A549 treated with CpdA at 1 μM for 4 hours (cell line): ENCODE results near the gene UGT8. TPM values are rescaled to one million over a fixed set of nuclear protein-coding genes. Genes with fewer than 3 reads are reported as not detected.

Experiments
- total RNA-seq: library from RNA; stranded (reverse); fragments of 200-300 nt; extraction: Qiagen RNA extraction; gene quantifications from 5 replicates; pipeline ENCODE4 v1.2.3, GENCODE V29; 2022; ENCODE audit warnings: low read depth

The UGT8 gene, protein sequence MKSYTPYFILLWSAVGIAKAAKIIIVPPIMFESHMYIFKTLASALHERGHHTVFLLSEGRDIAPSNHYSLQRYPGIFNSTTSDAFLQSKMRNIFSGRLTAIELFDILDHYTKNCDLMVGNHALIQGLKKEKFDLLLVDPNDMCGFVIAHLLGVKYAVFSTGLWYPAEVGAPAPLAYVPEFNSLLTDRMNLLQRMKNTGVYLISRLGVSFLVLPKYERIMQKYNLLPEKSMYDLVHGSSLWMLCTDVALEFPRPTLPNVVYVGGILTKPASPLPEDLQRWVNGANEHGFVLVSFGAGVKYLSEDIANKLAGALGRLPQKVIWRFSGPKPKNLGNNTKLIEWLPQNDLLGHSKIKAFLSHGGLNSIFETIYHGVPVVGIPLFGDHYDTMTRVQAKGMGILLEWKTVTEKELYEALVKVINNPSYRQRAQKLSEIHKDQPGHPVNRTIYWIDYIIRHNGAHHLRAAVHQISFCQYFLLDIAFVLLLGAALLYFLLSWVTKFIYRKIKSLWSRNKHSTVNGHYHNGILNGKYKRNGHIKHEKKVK
- 0.07 to 0.15 TPM (median 0.13 TPM) in 5 replicates for total RNA-seq

DNA sequence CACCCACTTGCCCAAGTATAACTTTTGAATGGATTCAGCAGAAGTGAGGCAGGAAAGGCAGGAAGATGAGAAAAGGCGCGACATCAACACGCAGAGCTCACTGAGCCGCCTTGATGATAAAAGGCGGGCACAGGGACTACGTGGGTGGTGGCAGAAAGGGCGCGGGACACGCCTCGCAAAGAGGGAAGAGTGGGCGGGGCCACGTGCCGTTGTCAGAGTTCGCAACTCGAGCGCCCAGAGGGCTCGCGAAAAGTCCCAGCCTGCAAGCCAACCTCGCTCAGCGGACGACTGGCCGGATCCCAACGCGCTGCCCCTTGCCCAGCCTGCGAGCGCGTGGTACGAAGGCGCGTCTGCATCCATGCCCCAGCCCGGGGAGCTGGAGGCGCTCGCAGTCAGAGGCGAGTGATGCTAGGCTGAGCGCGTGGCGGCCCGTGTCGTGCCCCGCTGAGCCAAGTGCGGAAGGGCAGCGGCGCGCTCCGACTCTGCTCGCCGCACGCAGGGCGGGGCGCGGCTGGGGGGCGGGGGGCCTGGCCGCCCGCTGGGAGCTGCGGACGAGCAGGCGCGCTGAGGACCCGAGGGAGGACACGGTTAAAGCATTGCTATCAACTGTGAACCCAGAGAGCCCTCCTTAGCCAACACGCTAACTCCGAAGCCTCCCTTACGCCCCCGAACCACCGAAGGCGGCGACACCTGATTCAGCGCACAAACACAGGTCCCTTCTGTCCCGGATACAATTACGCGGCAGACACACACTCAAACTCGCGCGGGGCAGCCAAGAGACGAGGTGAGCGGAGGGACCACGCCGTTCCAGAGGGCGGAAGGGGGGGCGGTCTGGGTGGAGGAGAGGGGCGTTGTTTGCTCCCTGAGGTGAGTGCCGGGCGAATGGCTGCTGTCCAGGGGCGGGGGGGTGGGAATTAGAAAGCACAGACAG, at the start of gene UGT8:
Gene UGT8 (plus strand): TSS at position 617 of the 931 bp plus-strand sequence. CDS start 24,074 bp downstream, outside the sequence.

